Caco-2 (cell line): ENCODE data around the gene MMD. TPM values are rescaled to one million over a fixed set of nuclear protein-coding genes. Genes with fewer than 3 reads are reported as not detected.
A peak's percentile ranks its signal among the peaks of the same experiment; 100 is the strongest.

ENCODE experiments used
- BruUV-seq: library from RNA; stranded (reverse); fragments of 400-500 nt; replicated peaks from 2 replicates; lab custom pipeline; 2021; lab: Mats Ljungman, UMichigan
- CTCF ChIA-PET: fragments of 300-600 bp; sonication (Branson Sonifier 250); formaldehyde crosslinking; loops from one replicate; lab custom pipeline; 2022; ENCODE audit warnings: antibody characterized with exemption; lab: Charles Lee
- POLR2A ChIA-PET: fragments of 300-600 bp; sonication (Branson Sonifier 250); formaldehyde crosslinking; loops from one replicate; lab custom pipeline; 2022; ENCODE audit warnings: antibody characterized with exemption; lab: Charles Lee
- DNase-seq, 2 experiments: peaks; one replicate each; pipeline versions ENCODE4 v3.0.0 to v3.0.0-alpha.2; 2020 to 2022
- H3K27me3 ChIP-seq: replicated peaks from 2 replicates; pipeline ENCODE4 v1.6.0; 2011; ENCODE audit warnings: low read length; ENCODE audit not compliant: control insufficient read depth, insufficient read depth
- H3K36me3 ChIP-seq: 2 replicates; pipeline ENCODE4 v1.5.1; 2011; ENCODE audit warnings: low read length; ENCODE audit not compliant: control insufficient read depth, insufficient read depth
- H3K4me1 ChIP-seq: fragments of 250-450 bp; sonication (Bioruptor Pico); 2 replicates; pipeline ENCODE4 v1.5.1; 2020; ENCODE audit warnings: mild to moderate bottlenecking
- H3K4me3 ChIP-seq: 2 replicates; pipeline ENCODE4 v1.5.1; 2011; ENCODE audit warnings: low read depth, mild to moderate bottlenecking, control low read depth, low read length
- H3K9me3 ChIP-seq: fragments of 250-450 bp; sonication (Bioruptor Pico); 2 replicates; pipeline ENCODE4 v1.5.1; 2020; ENCODE audit warnings: mild to moderate bottlenecking, moderate library complexity
- H3K27ac Mint-ChIP-seq: one replicate; pipeline ENCODE4 v1.8.0; 2022; ENCODE audit warnings: mixed read lengths; ENCODE audit not compliant: unreplicated experiment
- H3K27me3 Mint-ChIP-seq: one replicate; pipeline ENCODE4 v1.8.0; 2022; ENCODE audit warnings: mixed read lengths; ENCODE audit not compliant: insufficient read depth, unreplicated experiment
- H3K36me3 Mint-ChIP-seq: one replicate; pipeline ENCODE4 v1.8.0; 2022; ENCODE audit warnings: mild to moderate bottlenecking, mixed read lengths; ENCODE audit not compliant: insufficient read depth, unreplicated experiment
- H3K4me1 Mint-ChIP-seq: one replicate; pipeline ENCODE4 v1.8.0; 2022; ENCODE audit warnings: low read depth, mixed read lengths; ENCODE audit not compliant: unreplicated experiment
- H3K4me3 Mint-ChIP-seq: one replicate; pipeline ENCODE4 v1.8.0; 2022; ENCODE audit warnings: mild to moderate bottlenecking, moderate library complexity, mixed read lengths; ENCODE audit not compliant: unreplicated experiment
- H3K9me3 Mint-ChIP-seq: one replicate; pipeline ENCODE4 v1.8.0; 2022; ENCODE audit warnings: mixed read lengths; ENCODE audit not compliant: unreplicated experiment
- intact Hi-C: fragments of 100-400 bp; cut with micrococcal nuclease; formaldehyde crosslinking; loops from one replicate; pipeline ENCODE4 v1.10.0; 2022; ENCODE audit not compliant: unreplicated experiment
- total RNA-seq: library from RNA; stranded (reverse); gene quantifications from 2 replicates; pipeline ENCODE4 v1.2.3, GENCODE V29; 2022
- TF ChIP-seq, protein P1 (sequence below), 2 experiments: fragments of 200-600 bp in 1 of 2; IDR thresholded peaks; 1 replicate in 1 of 2; 2 replicates in 1 of 2; pipeline versions ENCODE4 v1.5.1 to v1.8.0; 2011 to 2022; ENCODE audit warnings: antibody characterized with exemption in 1 of 2, control low read depth in 1 of 2, inconsistent platforms in 1 of 2, low read depth in 1 of 2, low read length in 1 of 2, mild to moderate bottlenecking in 1 of 2, moderate library complexity in 1 of 2; ENCODE audit not compliant: insufficient read depth in 1 of 2, severe bottlenecking in 1 of 2, unreplicated experiment in 1 of 2

Gene MMD
- total RNA-seq, 1 experiment from 2014 or later = 38.6 TPM

DNA sequence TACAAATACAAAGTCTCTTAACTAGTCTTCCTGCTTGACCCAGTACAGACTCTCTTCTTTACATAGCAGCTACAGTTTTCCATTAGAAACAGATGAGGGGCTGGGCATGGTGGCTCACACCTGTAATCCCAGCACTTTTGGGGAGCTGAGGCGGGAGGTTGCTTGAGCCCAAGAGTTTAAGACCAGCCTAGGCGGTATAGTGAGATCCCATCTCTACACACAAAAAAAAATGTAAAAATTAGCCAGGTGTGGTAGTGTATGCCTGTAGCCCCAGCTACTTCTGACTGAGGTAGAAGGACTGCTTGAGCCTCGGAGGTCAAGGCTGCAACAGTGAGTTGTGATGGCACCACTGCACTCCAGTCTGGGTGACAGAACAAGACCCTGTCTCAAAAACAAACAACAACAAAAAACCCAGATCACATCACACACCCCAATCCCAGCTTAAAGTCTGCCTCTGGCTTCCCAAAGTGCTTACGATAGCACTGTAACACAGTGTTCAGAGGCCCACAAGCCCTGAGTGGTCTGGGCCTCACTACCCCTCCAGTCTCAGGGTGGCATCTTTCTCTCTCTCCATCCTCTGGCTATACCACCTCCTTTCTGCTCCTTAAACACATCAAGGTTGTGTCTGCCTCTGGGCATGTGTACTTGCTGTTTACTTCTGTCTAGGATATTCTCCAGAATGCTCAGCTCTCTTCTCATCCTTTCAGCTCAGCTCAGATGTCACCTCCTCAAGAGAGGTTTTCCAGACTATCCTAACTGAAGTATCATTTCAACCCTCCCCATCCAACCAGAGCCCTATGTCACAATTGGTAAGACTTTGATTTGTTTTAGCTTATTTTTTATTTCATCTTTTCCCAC lies 4.0 kb downstream of the MMD start:
- intact Hi-C loops = no loop called here
- CTCF ChIA-PET = interaction anchor here (1.4 kb wide), 1 partner anchor 97 kb away, joined by 4 read pairs; no protein-coding TSS in a partner anchor
- Mint-ChIP-seq H3K9me3 (no peaks in the 10 kb centered on the region), H3K36me3 (peaks cover 62% of the 10 kb centered on the region), H3K4me3 (no peak overlapping the region), H3K27ac (no peak overlapping the region), H3K27me3 (no peaks in the 10 kb centered on the region), H3K4me1 (peaks cover 50% of the 10 kb centered on the region)
- Histone ChIP-seq H3K36me3 (no peaks in the 10 kb centered on the region), H3K27me3 (no peaks in the 10 kb centered on the region), H3K4me3 (no peak overlapping the region), H3K4me1 (peaks cover 11% of the 10 kb centered on the region), H3K9me3 (no peaks in the 10 kb centered on the region)
- TF ChIP-seq, protein P1, sequence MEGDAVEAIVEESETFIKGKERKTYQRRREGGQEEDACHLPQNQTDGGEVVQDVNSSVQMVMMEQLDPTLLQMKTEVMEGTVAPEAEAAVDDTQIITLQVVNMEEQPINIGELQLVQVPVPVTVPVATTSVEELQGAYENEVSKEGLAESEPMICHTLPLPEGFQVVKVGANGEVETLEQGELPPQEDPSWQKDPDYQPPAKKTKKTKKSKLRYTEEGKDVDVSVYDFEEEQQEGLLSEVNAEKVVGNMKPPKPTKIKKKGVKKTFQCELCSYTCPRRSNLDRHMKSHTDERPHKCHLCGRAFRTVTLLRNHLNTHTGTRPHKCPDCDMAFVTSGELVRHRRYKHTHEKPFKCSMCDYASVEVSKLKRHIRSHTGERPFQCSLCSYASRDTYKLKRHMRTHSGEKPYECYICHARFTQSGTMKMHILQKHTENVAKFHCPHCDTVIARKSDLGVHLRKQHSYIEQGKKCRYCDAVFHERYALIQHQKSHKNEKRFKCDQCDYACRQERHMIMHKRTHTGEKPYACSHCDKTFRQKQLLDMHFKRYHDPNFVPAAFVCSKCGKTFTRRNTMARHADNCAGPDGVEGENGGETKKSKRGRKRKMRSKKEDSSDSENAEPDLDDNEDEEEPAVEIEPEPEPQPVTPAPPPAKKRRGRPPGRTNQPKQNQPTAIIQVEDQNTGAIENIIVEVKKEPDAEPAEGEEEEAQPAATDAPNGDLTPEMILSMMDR (IDR thresholded peaks at IDR 0.05; ENCODE audit: insufficient read depth in 1 of 2, low read depth in 1 of 2, low read length in 1 of 2, severe bottlenecking in 1 of 2, unreplicated experiment in 1 of 2) = no peak
- no TSS peak for BruUV-seq
- POLR2A ChIA-PET = interaction anchor here (2.0 kb wide), 1 partner anchor 29 kb away, joined by 6 read pairs; no protein-coding TSS in a partner anchor
- DNase-seq = no peak

DNA sequence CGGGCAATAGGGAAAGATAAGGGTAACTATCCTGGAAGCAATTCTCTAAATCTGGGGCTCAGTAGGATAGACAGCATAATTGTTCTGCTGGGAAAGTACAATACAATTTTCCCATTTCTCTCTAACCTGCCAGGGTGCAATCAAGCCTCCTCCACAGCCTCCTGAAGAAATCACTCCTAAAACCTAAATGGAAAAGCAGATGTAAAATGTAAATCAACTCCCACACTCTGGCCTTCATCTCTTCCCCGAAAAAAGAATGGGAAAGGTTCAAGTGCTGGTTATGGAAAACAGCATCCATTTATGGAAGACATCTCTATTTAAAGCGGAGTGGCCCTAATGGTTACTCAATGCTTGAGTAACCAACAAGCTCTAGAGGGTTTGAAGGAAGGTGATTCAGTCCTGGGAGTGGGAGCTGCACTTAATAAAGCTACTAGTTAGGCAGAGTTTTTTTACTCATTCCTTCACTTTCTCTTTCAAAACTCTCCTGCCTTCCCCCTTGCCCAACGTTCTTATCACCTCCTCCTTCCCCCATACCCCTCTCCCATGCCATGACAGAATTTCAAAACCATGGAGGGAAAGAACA lies 5.1 kb downstream of the MMD start:
- no peak overlapping the region for H3K4me3 ChIP-seq
- H3K27me3 ChIP-seq = no peaks in the 10 kb centered on the region
- Mint-ChIP-seq H3K36me3 (peaks cover 60% of the 10 kb centered on the region), H3K4me3 (no peak overlapping the region), H3K9me3 (no peaks in the 10 kb centered on the region), H3K4me1 (peaks cover 42% of the 10 kb centered on the region), H3K27me3 (no peaks in the 10 kb centered on the region), H3K27ac (peak overlapping the region; percentile 43)
- no TSS peak for BruUV-seq
- H3K9me3 ChIP-seq = no peaks in the 10 kb centered on the region
- TF ChIP-seq, protein P1 (IDR thresholded peaks at IDR 0.05; ENCODE audit: insufficient read depth in 1 of 2, low read depth in 1 of 2, low read length in 1 of 2, severe bottlenecking in 1 of 2, unreplicated experiment in 1 of 2) = no peak
- POLR2A ChIA-PET = no interaction called here
- DNase-seq = no peak
- H3K4me1 ChIP-seq = peaks cover 5% of the 10 kb centered on the region; the same call in 1 of the 2 replicates
- intact Hi-C loops = no loop called here
- H3K36me3 ChIP-seq = no peaks in the 10 kb centered on the region
- CTCF ChIA-PET = interaction anchor here (1.4 kb wide), 1 partner anchor 98 kb away, joined by 4 read pairs; no protein-coding TSS in a partner anchor

DNA sequence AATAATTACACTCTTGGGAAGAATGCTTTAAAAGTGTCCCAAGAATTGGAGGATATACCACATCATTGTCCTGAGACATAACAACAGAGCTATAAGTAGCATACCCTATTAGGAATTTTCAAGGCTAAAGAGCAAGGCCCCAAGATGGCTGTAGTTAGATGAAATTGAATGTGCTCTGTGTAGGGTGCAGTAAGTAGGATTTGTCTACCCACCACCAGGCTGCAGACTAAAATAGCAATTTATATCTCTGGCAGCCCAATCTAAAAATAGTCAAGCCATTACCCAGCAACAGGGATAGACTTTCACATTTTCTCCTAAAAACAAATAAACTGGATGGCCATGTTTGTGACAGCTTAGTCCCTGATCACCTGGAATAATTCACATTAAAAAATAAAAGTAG lies 5.6 kb downstream of the MMD start:
- H3K27me3 ChIP-seq = no peaks in the 10 kb centered on the region
- H3K9me3 ChIP-seq = no peaks in the 10 kb centered on the region
- Mint-ChIP-seq H3K27me3 (no peaks in the 10 kb centered on the region), H3K4me3 (no peak overlapping the region), H3K36me3 (peaks cover 61% of the 10 kb centered on the region), H3K4me1 (peaks cover 42% of the 10 kb centered on the region), H3K9me3 (no peaks in the 10 kb centered on the region), H3K27ac (no peak overlapping the region)
- H3K4me3 ChIP-seq = no peak overlapping the region
- POLR2A ChIA-PET = no interaction called here
- TF ChIP-seq, protein P1 (IDR thresholded peaks at IDR 0.05; ENCODE audit: insufficient read depth in 1 of 2, low read depth in 1 of 2, low read length in 1 of 2, severe bottlenecking in 1 of 2, unreplicated experiment in 1 of 2) = no peak
- no peaks in the 10 kb centered on the region; the same call in 1 of the 2 replicates for H3K36me3 ChIP-seq
- CTCF ChIA-PET = no interaction called here
- no TSS peak for BruUV-seq
- intact Hi-C loops = no loop called here
- peaks cover 5% of the 10 kb centered on the region; the same call in 1 of the 2 replicates for H3K4me1 ChIP-seq
- DNase-seq = no peak
